Activated CD4-positive, CD25-positive, alpha-beta regulatory T cell treated with anti-CD3 and anti-CD28 coated beads, Interleukin-2, amount 50 U/mL, for 24 hours (primary cell): ENCODE data around the gene CDC14A.
"Not testable (repeated sequence)": the region's sequence is repeated elsewhere in the genome, so short reads cannot be mapped to it uniquely, and the experiment has no call there.

Source experiments
- ATAC-seq, 2 donors: fragments of 150-1000 bp; cut with Tn5 transposase; one replicate each; pipeline ENCODE4 v1.10.0; 2021; ENCODE audit warnings: mild to moderate bottlenecking in 1 of 2, moderate library complexity in 1 of 2

Gene CDC14A

DNA sequence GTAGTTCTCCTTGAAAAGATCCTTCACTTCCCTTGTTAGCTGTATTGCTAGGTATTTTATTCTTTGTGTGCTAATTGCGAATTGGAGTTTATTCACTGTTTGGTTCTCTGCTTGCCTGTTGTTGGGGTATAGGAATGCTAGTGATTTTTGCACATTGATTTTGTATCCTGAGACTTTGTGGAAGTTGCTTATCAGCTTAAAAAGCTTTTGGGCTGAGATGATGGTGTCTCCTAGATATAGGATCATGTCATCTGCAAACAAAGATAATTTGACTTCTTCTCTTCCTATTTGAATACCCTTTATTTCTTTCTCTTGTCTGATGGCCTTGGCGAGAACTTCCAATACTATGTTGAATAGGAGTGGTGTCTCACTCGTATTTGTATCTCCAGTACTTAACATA is 55.1 kb downstream of the CDC14A start:
- not testable (repeated sequence) for ATAC-seq

DNA sequence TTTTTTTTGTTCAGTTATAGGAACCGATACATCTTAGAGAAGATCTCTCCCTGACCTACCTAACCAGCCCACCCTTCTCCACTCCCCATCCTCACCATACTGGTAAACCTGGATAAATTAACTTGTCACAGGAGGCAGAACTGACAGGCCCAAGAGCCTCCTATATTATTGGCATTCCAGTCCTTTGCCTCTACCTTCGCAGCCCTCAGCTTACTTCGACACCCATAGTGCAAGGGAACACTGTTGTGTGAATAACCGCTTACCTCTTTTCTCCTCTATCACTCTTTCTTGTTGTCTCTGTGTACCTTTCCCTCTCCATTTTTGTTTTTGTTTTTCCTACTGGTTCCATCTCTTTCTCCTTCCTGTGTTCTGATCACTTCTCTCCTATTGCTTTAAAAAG is 58.7 kb downstream of the CDC14A start:
- ATAC-seq = no peak

- no peak for ATAC-seq
Observed at GRCh38 chr1:100411574-100411973, 59.3 kb downstream of the CDC14A start.

- ATAC-seq = peak in 1 of 2 donors; percentile 34
Observed at GRCh38 chr1:100413035-100413434, 60.7 kb downstream of the CDC14A start.

DNA sequence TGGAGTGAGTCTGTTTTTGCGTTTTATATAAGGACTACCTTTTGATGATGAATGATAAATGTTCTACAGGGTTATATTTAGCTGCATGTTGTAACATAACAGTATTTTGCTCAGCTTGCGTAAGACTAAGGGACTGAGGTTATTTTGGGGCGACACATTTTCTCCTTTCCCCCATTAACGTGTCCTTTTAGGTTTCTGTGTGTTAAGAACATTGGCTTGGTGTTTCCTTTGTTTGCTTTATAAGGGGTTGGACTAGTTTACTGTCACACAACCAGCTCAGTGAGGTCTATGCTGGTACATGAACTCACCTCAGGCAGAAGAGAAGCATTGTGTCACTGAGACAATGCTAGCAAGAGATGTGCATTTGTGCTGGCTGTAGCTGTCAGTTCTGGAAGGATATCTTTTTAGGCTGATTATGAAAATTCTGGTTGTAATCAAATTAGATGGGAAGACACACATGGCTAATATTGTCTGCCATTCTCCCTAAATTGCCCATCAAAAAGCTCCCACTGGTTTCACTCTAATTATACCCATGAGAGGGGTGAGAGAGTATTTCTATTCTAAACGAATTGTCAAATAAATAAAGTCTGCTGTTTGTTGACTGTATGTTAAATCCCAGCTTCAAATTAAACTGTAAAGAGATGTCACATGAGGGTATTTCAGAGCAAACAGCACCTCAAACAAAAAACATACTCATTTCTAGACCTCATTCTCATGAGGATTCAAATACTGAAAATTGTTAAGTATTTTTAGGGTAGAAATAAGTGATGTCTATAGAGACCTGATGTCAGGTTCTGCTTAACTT is 62.6 kb downstream of the CDC14A start:
- peak; percentile 60 for ATAC-seq

GRCh38 chr1:100415498-100415778 is 63.1 kb downstream of the CDC14A start:
- no peak for ATAC-seq

- no peak for ATAC-seq
Observed at GRCh38 chr1:100419072-100419471, 66.8 kb downstream of the CDC14A start.

- ATAC-seq = no peak
Observed at GRCh38 chr1:100422065-100422464, 69.8 kb downstream of the CDC14A start.

DNA sequence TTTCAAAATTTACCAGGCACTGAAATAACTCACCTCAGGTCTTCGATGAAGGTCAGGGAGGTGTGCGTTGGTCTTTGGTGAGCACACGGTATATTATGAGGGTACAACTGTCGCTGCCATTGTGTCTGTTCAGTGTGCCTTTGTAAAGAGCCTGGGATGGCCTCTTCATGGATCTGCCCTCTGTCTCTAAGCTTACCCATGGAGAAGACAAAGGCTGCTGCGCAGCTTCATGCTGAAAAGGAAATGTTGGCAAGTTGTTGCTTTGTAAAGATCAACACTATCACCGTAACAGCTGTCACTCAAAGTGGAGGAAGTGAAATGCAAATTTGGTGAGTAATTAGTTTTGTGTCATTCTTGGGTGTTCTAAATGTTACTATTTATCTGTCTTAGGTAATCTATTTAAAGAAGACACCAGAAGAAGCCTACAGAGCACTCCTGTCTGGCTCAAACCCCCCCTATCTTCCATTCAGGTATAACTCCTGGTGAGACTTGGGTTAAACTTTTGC is 71.6 kb downstream of the CDC14A start:
- ATAC-seq = peak; percentile 83 to 85

GRCh38 chr1:100428160-100428559 is 75.9 kb downstream of the CDC14A start:
- ATAC-seq = peak; percentile 67 to 75

- no peak for ATAC-seq
Observed at GRCh38 chr1:100430325-100430756, 78.0 kb downstream of the CDC14A start.

DNA sequence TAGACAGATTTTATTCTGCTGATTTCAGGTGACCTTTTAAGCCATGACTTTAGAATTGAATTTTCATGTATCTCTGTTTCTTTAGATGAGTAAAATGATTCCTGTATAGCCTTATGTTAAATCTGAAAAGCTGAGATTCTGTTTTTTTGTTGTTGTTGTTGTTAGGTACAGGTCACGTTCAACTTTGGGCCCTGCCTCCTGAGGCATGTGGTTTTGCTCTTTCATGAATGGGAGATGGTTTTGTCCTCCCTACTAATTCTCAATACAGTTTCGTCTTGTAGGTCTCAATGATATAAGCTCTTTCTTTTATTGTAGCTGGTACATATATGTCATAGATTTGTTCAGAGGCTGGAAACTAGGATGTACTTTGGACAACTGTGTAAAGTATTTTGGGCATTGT is 79.6 kb downstream of the CDC14A start:
- peak in 1 of 2 donors; percentile 22 for ATAC-seq

- no peak for ATAC-seq
Observed at GRCh38 chr1:100433563-100433962, 81.3 kb downstream of the CDC14A start.

GRCh38 chr1:100434831-100435230 is 82.5 kb downstream of the CDC14A start:
- no peak for ATAC-seq

- ATAC-seq = no peak
Observed at GRCh38 chr1:100438375-100438774, 86.1 kb downstream of the CDC14A start.

- ATAC-seq = no peak
Observed at GRCh38 chr1:100438789-100439188, 86.5 kb downstream of the CDC14A start.

DNA sequence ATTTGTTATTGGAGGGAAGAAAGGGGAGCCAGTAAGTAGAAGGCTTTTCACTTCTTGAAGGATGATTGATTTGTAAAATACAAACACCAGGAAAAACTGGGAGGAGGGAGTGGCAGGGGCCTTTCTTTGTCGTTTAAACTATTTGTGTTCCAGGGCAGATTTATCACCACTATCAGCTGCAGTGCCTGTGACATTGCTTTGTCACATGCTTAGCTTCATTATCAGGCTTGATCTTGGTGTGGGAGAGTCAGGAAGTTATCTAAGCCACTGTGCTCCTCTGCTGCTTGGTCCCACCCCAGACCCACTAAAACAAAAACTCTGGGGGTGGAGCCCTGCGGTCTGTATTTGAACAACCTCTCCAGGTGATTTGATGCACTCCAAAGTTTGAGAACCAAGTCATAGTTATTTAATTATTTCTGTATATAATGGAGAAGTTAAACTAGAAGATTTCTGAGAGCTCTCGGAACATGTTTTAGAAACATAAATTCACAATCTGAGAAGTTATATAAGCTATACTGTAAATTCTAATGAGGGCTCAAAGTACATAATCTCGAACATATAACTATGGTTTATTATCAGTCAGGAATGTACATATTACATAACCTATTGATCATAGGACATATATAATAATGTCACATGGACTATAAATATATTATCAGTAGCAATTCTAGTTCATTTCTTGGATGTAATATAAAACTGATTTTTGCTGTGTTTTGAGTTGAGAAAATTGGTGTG is 87.9 kb downstream of the CDC14A start:
- peak; percentile 79 to 83 for ATAC-seq

DNA sequence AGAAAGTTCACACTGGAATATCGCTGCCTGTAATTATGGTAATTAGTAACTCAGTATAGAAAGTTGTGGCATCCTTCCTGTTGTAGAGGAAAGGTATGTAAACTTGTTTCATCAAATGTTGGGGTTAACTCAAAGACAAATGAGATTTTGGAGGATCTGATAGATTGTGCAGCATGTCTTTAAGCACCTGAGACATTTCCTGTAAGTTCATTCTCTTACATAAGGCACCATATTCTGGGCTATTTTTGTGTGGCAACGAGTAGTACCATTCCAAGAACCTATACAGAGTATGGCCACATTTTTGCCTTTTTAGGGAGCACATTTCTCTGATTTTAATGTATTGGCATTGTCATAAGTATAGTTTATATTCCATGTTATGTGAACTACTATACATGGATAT is 88.8 kb downstream of the CDC14A start:
- no peak for ATAC-seq

DNA sequence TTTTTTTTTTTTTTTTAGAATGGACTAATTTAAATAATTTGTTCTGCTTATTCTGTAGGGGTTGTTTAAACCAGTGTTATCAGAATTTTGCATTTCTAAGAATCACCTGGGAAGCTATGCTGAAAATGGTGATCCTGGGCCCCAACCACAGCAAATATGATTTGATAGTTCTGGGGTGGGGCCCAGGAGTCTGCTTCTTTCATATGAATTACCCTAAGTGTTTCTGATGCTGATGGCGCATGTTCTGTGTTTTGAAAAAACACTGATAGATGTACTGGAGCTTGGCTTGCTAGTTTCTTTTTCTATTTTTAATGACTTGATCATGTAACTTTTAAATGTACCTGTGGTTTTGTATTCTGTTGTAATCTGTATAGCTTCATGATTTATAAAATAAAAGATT is 89.3 kb downstream of the CDC14A start:
- ATAC-seq = peak; percentile 21 to 22

- peak; percentile 60 to 70 for ATAC-seq
Observed at GRCh38 chr1:100443811-100444571, 91.7 kb downstream of the CDC14A start.

DNA sequence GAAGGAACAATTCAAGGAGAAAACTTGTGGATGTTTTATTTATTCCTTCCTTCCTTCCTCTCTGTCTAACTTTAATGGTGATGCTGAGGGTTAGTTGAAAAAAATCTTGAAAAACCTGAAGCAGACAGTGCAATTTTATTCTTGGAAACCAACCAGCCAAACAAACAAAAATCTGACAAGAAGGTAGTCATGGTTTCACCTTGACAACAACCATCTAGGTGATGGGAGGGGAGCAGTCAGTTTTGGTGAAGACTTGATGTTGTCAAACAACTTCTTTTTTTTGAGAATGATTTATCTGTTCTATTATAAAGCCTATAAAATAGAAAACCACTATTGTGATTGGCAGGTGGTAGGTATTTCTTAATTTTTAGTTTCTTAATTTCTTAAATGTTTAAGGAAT is 93.3 kb downstream of the CDC14A start:
- peak; percentile 10 to 21 for ATAC-seq

- ATAC-seq = no peak
Observed at GRCh38 chr1:100448366-100448765, 96.1 kb downstream of the CDC14A start.

DNA sequence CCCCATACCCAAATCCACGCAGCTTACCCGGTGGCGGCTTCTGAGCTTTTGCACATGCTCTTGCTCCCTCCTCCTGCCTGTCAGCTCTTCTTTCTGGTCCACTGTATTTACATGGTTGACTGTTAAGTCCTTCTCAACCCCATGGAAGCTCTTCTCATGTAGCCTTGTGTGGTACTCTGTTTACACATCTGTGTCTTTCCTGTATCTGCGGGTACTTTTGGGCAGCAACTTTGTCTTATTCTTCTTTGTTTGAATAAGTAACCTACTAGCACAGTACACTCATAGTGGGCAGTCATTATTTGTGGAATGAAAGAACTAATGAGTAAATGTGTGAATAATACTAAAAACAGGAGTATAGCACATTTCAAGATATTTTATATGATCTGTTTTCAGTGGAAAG is 97.2 kb downstream of the CDC14A start:
- ATAC-seq = peak; percentile 79 to 87
